HepG2 (cell line): ENCODE results near the gene CES3. TPM values are rescaled to one million over a fixed set of nuclear protein-coding genes. Genes with fewer than 3 reads are reported as not detected.

ENCODE experiments used
- POGZ ChIP-seq: sonication (generic); formaldehyde crosslinking; IDR thresholded peaks from 2 replicates; pipeline ENCODE4 v1.4.0; 2020; ENCODE audit warnings: mild to moderate bottlenecking, missing genetic modification reagents
- ZMYM2 ChIP-seq: sonication (generic); formaldehyde crosslinking; IDR thresholded peaks from 2 replicates; pipeline ENCODE4 v1.8.0; 2022; ENCODE audit warnings: mild to moderate bottlenecking, missing genetic modification reagents
- ZNF296 ChIP-seq: sonication (generic); formaldehyde crosslinking; conservative IDR thresholded peaks from 2 replicates; pipeline ENCODE4 v1.5.0; 2020; ENCODE audit warnings: mild to moderate bottlenecking, missing genetic modification reagents
- polyA plus RNA-seq, 8 experiments: library from polyadenylated mRNA; depleted of rRNA in 3 of 8; stranded (reverse) in 7 of 8; unstranded in 1 of 8; fragments of >200 nt; fragmentation: Illumina TruSeq in 4 of 8; extraction: Trizol in 4 of 8; gene quantifications; 2 replicates each; pipeline versions ENCODE4 v1.2.1 to v1.2.3, GENCODE V29; 2011 to 2016; ENCODE audit warnings: low read depth in 4 of 8, missing spikeins in 1 of 8, mixed read lengths in 1 of 8; ENCODE audit not compliant: insufficient read depth in 1 of 8
- total RNA-seq, 5 experiments: library from RNA; depleted of rRNA; stranded (reverse); fragments of >200 nt; fragmentation: Illumina TruSeq; extraction: Trizol; gene quantifications; 2 replicates each; pipeline ENCODE4 v1.2.3, GENCODE V29; 2016; ENCODE audit warnings: low read depth in 1 of 5
- TF ChIP-seq, protein P1 (sequence below): sonication (generic); formaldehyde crosslinking; conservative IDR thresholded peaks from 2 replicates; pipeline ENCODE4 v1.8.0; 2022; ENCODE audit warnings: mild to moderate bottlenecking, moderate library complexity, missing genetic modification reagents
- TF ChIP-seq, protein P2 (sequence below): sonication (generic); formaldehyde crosslinking; IDR thresholded peaks from 2 replicates; pipeline ENCODE4 v1.4.0; 2020; ENCODE audit warnings: missing genetic modification reagents
- TF ChIP-seq, protein P3 (sequence below): sonication (generic); formaldehyde crosslinking; IDR thresholded peaks from 2 replicates; pipeline ENCODE4 v1.8.1; 2022; ENCODE audit warnings: low read depth, mild to moderate bottlenecking, missing genetic modification reagents

The CES3 gene
- total and polyA plus RNA-seq, 2 of the 13 experiments (the other 11 are each of a cell fraction or from before 2014, with no cell fraction given), result 6.6 to 17.4 TPM

DNA sequence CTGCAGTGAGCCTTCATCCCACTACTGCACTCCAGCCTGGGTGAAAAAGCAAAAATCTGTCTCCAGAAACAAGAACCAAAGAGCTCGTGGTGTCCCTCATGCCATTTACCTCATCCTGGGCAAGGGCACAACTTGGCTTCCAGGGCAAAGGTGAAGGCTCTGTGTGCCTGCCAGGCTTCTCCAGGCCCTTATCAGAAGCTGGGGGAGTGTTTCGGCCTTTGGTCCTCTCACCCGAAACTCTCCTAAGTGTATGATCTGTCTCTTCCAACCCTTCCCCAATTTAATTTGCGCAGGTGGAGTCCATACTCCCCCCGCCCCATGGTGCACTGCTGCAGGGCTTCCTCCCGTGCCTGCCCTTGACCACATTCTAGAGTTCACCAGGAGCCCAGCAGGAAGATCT is 24.6 kb upstream of the CES3 start (continued):
- no peak for TF ChIP-seq POGZ (CRISPR knock-in tag)
- TF ChIP-seq, protein P1, sequence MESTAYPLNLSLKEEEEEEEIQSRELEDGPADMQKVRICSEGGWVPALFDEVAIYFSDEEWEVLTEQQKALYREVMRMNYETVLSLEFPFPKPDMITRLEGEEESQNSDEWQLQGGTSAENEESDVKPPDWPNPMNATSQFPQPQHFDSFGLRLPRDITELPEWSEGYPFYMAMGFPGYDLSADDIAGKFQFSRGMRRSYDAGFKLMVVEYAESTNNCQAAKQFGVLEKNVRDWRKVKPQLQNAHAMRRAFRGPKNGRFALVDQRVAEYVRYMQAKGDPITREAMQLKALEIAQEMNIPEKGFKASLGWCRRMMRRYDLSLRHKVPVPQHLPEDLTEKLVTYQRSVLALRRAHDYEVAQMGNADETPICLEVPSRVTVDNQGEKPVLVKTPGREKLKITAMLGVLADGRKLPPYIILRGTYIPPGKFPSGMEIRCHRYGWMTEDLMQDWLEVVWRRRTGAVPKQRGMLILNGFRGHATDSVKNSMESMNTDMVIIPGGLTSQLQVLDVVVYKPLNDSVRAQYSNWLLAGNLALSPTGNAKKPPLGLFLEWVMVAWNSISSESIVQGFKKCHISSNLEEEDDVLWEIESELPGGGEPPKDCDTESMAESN (CRISPR knock-in tag), result no peak
- TF ChIP-seq, protein P2, sequence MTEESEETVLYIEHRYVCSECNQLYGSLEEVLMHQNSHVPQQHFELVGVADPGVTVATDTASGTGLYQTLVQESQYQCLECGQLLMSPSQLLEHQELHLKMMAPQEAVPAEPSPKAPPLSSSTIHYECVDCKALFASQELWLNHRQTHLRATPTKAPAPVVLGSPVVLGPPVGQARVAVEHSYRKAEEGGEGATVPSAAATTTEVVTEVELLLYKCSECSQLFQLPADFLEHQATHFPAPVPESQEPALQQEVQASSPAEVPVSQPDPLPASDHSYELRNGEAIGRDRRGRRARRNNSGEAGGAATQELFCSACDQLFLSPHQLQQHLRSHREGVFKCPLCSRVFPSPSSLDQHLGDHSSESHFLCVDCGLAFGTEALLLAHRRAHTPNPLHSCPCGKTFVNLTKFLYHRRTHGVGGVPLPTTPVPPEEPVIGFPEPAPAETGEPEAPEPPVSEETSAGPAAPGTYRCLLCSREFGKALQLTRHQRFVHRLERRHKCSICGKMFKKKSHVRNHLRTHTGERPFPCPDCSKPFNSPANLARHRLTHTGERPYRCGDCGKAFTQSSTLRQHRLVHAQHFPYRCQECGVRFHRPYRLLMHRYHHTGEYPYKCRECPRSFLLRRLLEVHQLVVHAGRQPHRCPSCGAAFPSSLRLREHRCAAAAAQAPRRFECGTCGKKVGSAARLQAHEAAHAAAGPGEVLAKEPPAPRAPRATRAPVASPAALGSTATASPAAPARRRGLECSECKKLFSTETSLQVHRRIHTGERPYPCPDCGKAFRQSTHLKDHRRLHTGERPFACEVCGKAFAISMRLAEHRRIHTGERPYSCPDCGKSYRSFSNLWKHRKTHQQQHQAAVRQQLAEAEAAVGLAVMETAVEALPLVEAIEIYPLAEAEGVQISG, result 0 out of 2 replicates have a peak, but pooled peaks have one; percentile 17
- TF ChIP-seq, protein P3, sequence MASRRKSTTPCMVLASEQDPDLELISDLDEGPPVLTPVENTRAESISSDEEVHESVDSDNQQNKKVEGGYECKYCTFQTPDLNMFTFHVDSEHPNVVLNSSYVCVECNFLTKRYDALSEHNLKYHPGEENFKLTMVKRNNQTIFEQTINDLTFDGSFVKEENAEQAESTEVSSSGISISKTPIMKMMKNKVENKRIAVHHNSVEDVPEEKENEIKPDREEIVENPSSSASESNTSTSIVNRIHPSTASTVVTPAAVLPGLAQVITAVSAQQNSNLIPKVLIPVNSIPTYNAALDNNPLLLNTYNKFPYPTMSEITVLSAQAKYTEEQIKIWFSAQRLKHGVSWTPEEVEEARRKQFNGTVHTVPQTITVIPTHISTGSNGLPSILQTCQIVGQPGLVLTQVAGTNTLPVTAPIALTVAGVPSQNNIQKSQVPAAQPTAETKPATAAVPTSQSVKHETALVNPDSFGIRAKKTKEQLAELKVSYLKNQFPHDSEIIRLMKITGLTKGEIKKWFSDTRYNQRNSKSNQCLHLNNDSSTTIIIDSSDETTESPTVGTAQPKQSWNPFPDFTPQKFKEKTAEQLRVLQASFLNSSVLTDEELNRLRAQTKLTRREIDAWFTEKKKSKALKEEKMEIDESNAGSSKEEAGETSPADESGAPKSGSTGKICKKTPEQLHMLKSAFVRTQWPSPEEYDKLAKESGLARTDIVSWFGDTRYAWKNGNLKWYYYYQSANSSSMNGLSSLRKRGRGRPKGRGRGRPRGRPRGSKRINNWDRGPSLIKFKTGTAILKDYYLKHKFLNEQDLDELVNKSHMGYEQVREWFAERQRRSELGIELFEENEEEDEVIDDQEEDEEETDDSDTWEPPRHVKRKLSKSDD (CRISPR knock-in tag), result peak; percentile 56; the same call in 1 of the 2 replicates
- 0 out of 2 replicates have a peak, but pooled peaks have one; percentile 53 for TF ChIP-seq ZNF296 (CRISPR knock-in tag)
- 0 out of 2 replicates have a peak, but pooled peaks have one; percentile 26 for TF ChIP-seq ZMYM2
